G401 (cell line): ENCODE data around the gene FBXL13. TPM values are rescaled to one million over a fixed set of nuclear protein-coding genes. Genes with fewer than 3 reads are reported as not detected.

Experiments used
- total RNA-seq: library from RNA; depleted of rRNA; stranded (reverse); fragments of >200 nt; shearing (Covaris generic); gene quantifications from 2 replicates; pipeline ENCODE4 v1.2.3, GENCODE V29; 2014; rRNA removed

Gene FBXL13
- total RNA-seq, 1 experiment from 2014 or later, result 4.7 TPM

Other genes with a start within 250 kb of the FBXL13 start
- gene LRRC17, start 161.8 kb downstream of the FBXL13 start, total RNA-seq, result 0.58 and 2.1 TPM in 2 replicates
- 58.0 and 58.4 TPM in 2 replicates for gene ARMC10, start 344 bp upstream of the FBXL13 start, total RNA-seq
- 5.0 and 5.8 TPM in 2 replicates for gene NAPEPLD, start 74.3 kb upstream of the FBXL13 start, total RNA-seq
- 123 and 157 TPM in 2 replicates for gene PMPCB, start 222.6 kb upstream of the FBXL13 start, total RNA-seq